NCI-H82 treated with DMSO at 0.1 percent for 48 hours (cell line): ENCODE results near the gene OSBPL1A.

Experiments used
- DNase-seq: peaks from one replicate; lab custom pipeline; 2025; ENCODE audit not compliant: unreplicated experiment; lab: John Stamatoyannopoulos, UW

Gene OSBPL1A

DNA sequence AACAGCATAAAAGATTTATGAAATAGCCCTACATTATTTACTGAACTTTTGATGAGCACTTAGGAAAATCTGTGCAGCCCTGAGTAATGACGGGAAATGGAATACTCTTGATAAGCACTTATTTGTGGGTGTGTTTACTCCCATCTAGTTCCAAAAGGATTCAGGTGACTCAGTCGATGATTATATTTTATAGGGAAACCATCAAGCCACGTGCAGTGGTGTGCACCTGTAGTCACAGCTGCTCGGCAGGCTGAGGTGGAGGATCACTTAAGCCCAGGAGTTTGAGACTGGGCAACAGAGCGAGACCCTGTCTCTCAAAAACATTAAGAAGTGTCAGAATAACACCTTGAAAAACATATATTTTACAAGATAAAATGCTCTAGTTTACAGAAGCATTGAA lies 166.9 kb downstream of the OSBPL1A start:
- DNase-seq = no peak

DNA sequence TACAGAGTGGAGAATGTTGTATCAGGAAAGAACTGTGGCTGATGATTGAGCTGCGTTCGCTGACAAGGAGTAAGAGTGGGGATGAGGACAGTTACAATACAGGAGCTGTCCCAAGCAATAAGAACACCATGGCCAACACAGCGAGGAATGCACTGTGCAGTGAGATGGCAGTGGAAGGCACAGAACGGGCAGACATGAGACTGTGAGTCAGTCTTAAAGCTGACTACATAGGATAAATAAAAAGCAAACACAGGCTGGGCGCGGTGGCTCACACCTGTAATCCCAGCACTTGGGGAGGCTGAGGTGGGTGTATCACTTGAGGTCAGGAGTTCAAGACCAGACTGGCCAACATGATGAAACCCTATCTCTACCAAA lies 169.0 kb downstream of the OSBPL1A start:
- DNase-seq = no peak

DNA sequence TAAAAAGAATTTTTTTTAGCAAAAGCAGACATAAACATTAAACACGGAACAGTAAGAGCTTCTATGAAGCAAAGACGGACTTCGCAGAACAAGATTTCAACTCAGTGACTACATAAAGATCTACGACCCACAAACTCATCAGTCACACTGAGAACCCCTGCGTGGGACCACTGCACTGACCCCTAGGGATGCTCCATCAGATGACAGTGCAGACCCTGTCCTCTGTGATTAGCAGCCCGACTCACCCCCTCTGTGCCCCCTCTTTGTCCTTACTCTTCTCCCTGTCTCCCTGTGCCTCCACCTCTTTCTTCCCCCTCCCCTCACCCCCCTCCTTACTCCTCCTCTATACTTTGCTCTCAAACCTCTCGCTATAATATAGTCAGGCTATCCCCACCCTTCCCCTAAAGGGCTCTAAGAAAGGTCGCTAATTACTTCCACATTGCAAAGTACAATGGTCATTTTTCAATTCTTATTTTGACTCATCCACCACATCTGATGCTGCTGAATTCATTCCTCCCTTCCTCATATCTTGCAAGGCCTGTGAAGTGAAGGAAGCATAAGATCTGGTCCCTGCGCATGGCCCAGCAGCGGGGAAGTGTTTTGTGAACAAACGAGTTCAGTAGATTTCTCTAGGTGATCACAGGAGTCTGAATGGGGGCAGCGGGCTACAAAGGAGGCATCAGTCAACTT lies 169.5 kb downstream of the OSBPL1A start:
- no peak for DNase-seq

DNA sequence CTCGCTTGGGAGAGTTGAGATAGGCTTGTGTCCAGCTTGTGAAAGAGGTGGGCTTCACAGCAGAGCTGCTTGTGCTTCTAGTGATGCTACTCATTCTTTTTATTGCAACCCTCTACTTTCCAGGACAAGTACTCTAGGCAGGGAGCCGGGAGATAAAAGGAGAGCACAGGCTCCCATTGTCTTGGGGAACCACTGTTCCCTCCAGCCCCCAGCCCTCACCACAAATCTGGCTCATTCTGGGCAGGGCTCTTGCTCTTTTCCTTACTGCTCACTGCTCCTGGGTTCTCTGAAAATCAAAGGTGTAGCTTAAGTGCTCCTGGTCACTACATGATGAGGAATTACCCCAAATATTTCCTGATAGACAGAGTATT lies 177.3 kb downstream of the OSBPL1A start:
- no peak for DNase-seq

DNA sequence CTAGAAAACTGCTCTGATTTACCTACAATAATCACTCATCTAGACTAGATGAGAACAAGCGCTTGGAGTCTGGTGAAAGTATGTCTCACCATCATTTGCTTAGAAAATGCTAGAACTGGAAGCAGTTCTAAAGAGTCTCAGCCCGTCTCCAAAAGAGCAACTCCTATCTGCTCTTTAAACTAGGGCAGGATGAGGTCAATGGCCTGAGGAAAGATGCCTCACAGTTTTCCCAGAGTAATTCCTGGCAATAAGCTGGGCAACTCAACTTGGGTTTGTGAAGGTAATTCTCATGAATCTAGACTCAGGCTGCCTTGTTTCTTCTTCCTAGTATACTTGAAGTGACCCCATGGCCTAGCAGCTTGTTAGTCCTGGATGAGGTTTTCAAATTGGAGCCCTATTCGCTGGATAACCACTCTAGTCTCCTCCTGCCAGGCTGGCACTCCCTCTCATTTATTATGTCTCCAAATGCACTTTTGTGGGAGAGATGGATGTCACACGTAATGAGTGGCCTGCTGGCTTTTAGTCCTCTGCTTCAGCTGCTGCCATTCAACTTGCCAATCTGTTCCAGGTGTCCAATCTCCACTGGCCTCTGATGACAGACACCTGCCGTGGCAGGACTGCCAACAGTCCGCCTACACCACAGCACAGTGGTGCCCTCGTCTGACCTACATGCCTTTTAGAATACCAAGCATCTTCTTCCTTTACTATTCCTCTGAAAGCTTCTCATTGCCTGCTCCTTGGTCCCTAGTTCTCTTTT lies 177.9 kb downstream of the OSBPL1A start:
- no peak for DNase-seq

DNA sequence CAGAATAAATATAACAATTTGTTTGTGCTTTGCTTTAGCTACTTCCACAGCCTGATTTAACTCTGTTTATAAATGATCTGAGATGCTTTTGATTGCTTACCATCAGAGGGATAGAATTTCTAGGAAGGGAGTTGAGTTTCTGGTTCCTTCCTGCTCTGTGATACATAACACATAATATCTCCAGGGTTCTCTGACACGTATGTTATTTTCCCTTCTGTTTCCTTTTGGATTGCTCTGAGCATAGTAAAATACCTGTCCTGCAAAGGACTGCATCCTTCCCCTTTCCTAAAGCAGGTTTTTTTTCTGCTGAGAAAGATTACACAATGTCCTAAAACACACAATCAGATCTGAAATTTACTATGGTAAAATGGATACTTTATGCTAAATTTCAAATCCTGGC lies 182.7 kb downstream of the OSBPL1A start:
- DNase-seq = no peak

DNA sequence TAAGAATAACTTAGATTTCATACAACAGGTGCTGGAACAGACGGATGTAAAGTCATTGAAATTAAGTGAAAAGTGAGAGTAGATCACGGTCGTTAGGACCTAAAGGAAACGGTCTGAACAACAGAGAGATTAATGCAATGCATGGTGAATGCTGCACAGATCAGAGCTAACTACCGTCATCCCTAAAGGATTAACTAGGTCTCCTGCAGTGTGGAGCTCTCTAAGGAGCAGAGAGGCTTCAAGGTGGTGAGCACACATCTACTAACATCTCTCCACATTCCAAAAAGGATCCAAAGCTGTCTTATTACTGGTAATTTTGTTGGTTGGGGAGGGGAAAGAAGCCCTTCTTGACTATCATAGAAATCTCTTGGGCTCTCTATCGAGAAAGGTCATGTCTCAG lies 183.5 kb downstream of the OSBPL1A start:
- DNase-seq = no peak

DNA sequence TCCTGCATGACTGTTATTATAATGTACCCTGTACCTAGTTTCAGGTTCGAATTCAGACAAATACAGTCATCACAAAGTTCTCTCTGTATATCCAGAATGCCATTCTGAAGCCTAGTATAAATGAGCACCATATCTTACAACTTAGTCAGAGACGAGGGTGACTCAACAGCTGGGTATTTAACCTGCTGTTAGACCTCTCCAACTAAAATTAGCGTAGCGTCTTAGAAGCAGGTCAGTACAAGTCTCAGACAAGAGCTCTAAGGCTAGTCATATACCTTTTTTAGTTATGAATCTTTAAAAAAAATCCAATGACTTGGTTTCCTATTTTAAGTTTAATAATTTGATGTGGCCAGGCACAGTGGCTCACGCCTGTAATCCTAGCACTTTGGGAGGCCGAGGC lies 184.7 kb downstream of the OSBPL1A start:
- no peak for DNase-seq

DNA sequence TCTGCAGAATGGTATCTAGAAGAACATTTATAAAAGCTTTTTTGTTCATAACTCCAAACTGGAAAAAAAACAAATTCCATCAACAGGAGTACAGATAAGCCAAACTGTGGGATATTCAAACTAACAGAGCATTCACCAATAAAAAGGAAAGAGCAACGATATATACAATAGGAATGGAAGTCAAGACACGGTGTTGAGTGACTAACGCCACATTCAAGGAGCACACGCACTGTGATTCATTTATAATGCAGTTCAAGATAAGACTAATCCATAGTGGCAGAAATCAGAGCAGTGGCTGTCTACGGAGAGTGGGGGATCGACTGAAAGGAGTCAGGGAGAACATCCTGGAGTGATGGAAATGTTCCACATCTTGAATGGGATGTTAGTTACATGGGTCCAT lies 188.1 kb downstream of the OSBPL1A start:
- DNase-seq = no peak

DNA sequence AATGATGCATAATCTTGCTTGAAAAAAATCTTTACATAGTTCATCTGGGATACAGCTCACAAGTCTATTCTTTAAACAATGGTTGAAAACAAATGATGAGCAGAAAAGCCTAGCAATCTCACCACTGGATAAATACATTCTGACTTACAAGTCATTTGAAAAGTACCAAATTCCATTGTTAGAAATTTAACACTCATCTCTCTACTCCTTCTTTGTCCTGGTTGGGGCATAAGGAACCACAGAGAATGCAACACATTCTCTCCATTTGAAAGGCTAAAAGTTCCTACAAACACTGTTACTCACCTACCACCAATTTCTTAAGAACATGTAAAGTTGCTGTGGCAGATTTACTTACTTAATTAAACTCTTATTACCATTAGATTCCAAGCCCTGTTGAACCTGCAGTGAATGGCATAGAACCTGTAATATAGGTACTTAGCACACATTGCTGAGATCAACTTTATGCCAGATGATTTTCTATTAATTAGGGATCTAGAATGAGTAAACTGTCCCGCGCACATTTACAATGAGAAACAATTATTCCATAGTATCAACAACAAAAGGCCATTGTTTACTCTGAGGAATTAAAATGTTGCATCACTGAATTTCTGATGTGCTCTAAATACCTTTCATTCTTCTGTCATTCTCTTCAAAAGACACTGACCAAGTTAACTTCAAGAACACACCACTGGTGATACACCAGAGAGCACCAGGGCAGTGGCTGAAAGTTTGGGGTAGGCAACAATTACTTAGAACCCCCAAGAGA lies 189.2 kb downstream of the OSBPL1A start:
- DNase-seq = no peak

DNA sequence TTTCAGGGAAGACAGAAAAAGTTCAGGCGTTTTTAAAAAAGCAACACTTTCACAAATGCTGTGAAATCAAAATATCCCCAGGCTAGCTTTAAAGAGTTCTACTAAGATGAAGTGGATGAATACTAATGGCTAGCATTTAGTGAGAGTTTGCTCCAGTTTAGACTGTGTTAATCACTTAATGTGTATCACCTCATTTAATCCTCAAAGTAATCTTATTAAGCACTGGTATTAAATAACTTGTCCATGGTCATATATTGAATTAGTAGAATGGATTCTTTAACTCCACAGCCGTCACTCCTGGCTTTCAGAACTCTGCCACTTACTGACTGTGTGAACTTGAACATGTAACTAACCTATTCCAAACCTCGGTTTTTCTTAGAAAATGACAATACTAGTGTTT lies 192.7 kb downstream of the OSBPL1A start:
- peak; percentile 91 for DNase-seq

DNA sequence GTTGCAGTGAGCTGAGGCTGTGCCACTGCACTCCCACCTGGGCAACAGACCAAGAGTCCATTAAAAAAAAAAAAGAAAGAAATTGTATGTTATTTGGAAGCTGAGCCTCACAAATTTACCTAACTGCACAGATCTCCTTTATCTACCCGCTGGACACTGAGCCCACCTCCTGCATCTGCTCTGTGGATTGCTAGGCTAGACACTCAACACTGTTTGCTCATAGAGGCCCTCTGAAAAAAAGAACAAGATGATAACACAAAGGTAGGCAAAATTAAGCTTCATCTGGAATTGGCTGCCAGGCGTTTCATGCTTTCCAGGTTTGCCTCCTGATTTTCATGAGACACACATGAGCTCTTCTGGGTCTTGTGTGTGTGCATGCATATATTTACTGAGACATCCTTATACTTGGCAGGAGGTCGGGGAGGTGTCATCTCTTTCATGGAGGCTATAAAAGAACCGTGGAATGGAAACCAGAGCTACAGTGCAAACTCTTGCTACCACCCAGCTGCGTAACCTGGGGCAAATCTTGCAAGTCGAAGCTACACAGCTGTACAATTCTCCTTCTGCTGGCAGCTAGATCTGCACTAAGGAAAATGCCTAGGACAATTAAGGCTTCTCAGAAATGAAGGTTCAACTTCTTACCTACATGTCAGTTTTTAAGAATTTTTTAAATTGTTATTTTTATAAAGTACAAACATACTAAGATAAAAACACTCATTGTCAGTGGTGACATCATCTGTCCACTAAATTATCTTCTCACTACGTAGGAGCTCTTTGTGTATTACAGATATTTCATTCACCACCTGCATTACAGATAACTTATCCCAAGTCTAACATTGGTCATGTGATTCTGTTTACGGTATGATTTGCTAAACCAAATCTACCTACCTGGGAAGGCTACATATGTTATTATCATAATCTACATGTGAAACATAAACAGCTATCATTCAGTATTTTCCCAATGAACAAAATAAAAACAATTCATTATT lies 195.6 kb downstream of the OSBPL1A start:
- DNase-seq = no peak

DNA sequence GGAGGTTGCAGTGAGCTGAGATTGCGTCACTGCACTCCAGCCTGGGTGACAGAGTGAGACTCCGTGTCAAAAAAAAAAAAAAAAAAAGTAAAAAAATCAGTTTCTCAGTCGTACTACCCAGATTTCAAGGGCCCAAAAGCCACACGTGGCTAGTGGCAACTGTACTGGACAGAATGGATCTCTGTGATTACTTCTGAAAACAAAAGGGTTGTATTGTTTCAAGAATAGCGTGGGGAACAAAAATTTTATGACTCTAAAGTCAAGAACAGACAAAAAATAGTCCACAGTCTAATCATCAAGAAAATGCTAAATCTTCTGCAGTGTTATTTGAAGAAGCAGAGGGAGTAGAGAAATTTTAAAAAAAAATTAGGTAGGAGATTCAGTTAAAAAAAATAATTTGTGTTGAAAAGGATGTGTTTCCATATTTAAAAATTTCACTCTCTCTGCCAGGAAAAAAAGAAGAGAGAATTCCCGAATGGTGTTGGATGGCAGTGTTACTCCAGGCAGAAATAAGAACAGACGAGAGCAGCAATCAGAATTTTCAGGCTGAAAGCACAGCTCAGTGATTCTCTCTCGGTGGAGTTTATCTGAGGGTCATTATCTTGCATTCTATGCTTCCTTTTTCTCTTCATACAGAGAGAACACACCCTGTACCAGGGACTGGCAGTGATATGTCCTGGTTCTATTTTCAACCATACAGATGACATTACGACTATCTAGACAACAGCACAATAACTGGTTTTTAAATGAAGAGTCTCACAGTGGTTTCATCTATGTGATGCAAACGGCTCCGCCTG lies 196.9 kb downstream of the OSBPL1A start:
- DNase-seq = no peak

DNA sequence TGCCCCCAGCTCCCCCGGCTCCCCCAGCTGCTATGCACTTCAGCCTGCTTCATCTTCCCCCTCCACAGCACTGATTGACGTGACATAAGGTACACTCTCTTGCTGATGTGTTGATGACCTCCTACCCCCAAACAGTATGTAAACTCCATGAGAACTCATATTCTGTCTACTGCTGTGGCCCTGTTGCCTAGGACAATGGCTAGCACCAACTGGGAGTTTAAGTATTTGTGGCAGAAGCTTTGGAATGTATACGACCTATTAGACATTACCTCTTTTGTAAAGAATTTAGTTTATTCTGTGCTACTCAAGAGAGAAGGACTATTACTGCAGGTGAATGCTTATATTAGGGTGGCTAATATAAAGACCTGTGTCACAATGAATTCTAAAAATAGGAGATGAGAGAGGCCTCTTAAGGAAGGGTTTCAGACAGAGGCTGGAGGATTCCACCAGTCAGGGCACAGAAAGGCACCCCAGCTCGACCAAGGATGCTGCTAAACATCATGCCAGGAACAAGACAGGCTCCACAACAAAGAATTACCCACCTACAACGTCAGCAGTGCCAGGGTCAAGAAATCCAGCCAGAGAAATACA lies 198.2 kb downstream of the OSBPL1A start:
- no peak for DNase-seq

DNA sequence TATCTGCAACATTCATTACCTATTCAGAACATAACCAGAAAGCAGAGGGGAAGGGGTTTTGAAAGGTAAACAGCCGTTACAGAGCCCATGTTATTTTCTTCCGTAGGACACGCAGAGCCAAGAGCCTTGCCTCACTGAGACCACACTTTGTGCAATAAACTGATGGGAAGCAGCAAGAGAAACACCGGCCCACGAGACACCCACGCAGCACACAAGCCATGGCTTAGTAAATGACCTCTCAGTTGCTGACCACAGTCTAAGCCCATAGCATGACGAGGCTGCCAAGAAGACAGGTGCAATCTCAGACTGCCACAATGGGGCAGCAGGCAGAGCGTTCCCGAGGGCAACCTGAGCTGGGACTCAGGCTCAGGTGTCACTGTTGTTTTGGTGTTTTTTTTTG lies 199.2 kb downstream of the OSBPL1A start:
- no peak for DNase-seq

DNA sequence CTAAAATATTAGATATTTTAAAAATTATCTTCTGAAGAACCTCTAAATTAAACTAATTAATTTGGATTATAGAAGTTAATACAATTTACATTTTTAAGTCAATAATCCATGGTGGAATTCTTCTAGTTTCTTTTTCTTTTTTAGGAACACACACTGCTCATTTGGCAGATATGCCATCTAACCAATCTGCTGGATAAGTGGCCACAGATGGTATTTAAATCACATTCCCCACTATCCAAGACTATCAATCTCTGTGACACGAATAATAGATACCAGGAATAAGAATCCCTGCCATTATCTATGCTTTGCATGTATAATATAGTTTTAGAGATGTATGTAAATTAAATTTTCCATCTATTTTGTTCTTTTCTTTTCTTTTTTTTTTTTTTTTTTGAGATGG lies 200.2 kb downstream of the OSBPL1A start:
- no peak for DNase-seq

DNA sequence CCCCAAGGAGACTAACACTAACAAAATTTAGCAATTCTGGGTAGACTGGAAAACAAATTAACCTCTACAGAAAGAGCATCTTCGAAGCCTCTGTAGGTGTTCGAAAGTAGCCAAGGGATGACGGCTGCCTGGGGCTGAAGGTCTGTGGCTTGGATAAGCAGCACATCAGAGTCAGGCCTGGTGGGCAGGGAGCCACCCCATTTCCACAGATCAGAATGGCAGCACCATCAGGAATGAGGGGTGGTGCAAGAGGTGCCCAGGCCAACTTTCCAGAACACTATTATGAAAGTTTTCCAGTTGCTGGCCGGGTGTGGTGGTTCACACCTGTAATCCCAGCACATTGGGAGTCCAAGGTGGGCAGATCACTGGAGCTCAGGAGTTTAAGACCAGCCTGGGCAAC lies 200.9 kb downstream of the OSBPL1A start:
- DNase-seq = no peak

DNA sequence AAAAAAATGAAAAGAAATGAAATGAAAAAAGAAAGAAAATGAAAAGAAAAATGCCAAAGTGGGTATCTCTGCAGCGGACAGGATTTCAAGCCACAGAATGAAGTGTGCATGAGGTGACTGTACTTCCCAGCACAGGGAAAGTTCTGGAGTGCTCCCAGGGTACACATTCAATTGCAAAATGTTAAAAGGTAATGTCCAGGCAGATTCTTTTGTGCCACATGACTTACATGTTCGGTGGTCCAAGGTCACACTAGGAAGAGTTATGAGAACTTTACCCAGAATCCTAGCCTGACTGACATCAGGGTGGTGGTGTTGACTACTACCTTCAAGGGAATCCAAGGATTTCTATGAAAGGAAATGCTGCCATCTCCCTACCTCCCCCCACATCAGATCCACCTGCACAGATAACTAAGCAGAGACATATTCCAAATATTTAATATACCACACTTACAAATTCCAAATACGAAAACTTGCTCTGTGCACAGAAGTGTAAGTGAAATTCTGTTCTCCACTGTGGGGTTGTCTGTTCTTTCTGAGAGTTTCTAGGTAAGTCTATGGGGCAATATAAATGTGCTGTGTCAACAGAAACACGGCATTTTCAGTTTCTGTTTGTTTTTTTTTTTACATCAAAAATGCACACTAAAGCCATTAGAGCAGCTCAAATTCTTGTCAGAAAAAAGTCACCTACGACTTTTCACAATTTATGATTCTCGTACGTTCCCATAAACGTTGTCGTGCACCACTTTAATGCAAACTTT lies 202.1 kb downstream of the OSBPL1A start:
- no peak for DNase-seq

DNA sequence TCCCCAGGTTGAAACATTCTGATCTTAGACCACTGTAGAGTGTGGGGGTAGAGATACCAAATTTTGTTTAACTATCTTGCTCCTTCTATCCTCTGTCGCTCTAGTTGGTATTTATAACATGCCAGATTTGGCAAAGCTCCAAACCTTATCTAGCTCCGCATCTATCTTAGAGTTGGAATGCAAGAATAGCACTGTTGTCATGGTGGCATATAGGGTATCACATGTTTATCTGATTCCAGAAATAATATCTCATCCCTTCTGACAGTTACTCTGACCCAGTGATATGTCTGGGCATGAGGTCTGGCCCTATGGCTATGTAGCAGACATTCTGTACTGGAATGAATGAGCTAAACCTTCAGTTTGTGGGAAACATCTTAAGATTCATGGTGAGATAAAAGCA lies 207.0 kb downstream of the OSBPL1A start:
- DNase-seq = no peak
